ENCODE measurements around the gene NCKAP5L. TPM values are rescaled to one million over a fixed set of nuclear protein-coding genes. Genes with fewer than 3 reads are reported as not detected.

NCKAP5L gene
- total and polyA plus RNA-seq, 2 of the 8 experiments (the other 6 are each of a cell fraction or from before 2014, with no cell fraction given), result 9.4 to 27.9 TPM

GRCh38 chr12:49789992-49790391, 38.2 kb downstream of the NCKAP5L start:
- Histone ChIP-seq H3K36me3 (ENCODE audit: control insufficient read depth in 2 of 4, insufficient read depth in 4 of 4, low read length in 3 of 4) (peaks cover 0 to 7% (median 2%) of the 10 kb centered on the region in 4 experiments; a peak in 3 of 8 replicates), H2BK20ac (ENCODE audit: low read length) (no peak overlapping the region), H3K9ac (replicated peaks in 1 of 4; ENCODE audit: extremely low read depth in 1 of 4, low read depth in 3 of 4, low read length in 3 of 4) (no peak overlapping the region), H2BK12ac (ENCODE audit: low read depth, low read length) (no peak overlapping the region), H2BK120ac (replicated peaks; ENCODE audit: low read depth, low read length) (no peak overlapping the region), H3K4me3 (ENCODE audit: extremely low read depth in 1 of 4, insufficient read depth in 2 of 4, low read depth in 3 of 4, low read length in 4 of 4) (no peak overlapping the region), H2AK5ac (ENCODE audit: low read depth, low read length) (no peak overlapping the region), H3K56ac (replicated peaks; ENCODE audit: insufficient read length, low read depth, low read length) (no peak overlapping the region), H4K8ac (ENCODE audit: extremely low read depth, insufficient read depth, low read length) (no peak overlapping the region), H3K9me3 (ENCODE audit: insufficient read depth in 2 of 2, low read depth in 1 of 2, low read length in 1 of 2) (no peaks in the 10 kb centered on the region), H3K23me2 (ENCODE audit: low read depth, low read length) (no peaks in the 10 kb centered on the region), H3K4ac (replicated peaks; ENCODE audit: insufficient read length, low read depth, low read length) (no peak overlapping the region), H2BK5ac (ENCODE audit: low read depth, low read length) (no peak overlapping the region), H4K91ac (replicated peaks; ENCODE audit: insufficient read length, low read length) (no peak overlapping the region), H3K79me2 (ENCODE audit: control insufficient read depth in 1 of 2, insufficient read depth in 2 of 2, low read length in 2 of 2) (no peaks in the 10 kb centered on the region), H3K27me3 (replicated peaks in 1 of 4; ENCODE audit: control insufficient read depth in 3 of 4, extremely low read depth in 1 of 4, insufficient read depth in 3 of 4, low read length in 3 of 4) (no peaks in the 10 kb centered on the region), H3K4me1 (replicated peaks in 1 of 4; ENCODE audit: control insufficient read depth in 3 of 4, insufficient read depth in 4 of 4, low read length in 3 of 4) (peaks cover 0 to 4% (median 0%) of the 10 kb centered on the region in 4 experiments; a peak in 2 of 7 replicates), H3K4me2 (ENCODE audit: insufficient read depth in 1 of 2, low read depth in 2 of 2, low read length in 2 of 2) (no peak overlapping the region), H3K79me1 (ENCODE audit: low read depth, low read length) (no peaks in the 10 kb centered on the region), H3K23ac (ENCODE audit: insufficient read length) (no peak overlapping the region), H4K5ac (ENCODE audit: insufficient read length, low read depth, low read length) (no peak overlapping the region), H3K14ac (ENCODE audit: insufficient read length) (no peak overlapping the region), H4K20me1 (replicated peaks in 1 of 2; ENCODE audit: control insufficient read depth in 1 of 2, insufficient read depth in 2 of 2, low read length in 2 of 2) (peaks cover 0 to 2% of the 10 kb centered on the region in 2 experiments), H3K18ac (ENCODE audit: extremely low read depth, low read length) (no peak overlapping the region), H2AFZ (ENCODE audit: low read length) (no peak overlapping the region), H3K27ac (ENCODE audit: low read depth, low read length) (0 out of 2 replicates have a peak overlapping the region, but pooled peaks have one; percentile 12), H2BK15ac (ENCODE audit: low read length) (no peak overlapping the region)
- WGBS, 2 experiments (ENCODE audit: extremely low coverage in 1 of 2, insufficient coverage in 1 of 2, insufficient read length in 1 of 2, insufficient replicate concordance in 2 of 2, low coverage in 1 of 2, low lambda C conversion rate in 2 of 2, missing lambda C conversion rate in 1 of 2), result 78% methylated on average over 3 of the region's 3 CpGs; no CpG with 5 or more reads in 1 of the 2 experiments
- peak in 1 of 2 experiments; percentile 19 for DNase-seq (ENCODE audit: low read depth in 1 of 2, low spot score in 2 of 2)
- POLR2A ChIA-PET (ENCODE audit: partially characterized antibody), result interaction anchor here (0.7 to 1.3 kb wide), 4 partner anchors 20 to 113 kb away, joined by 3 to 4 read pairs (median 3); partner anchors contain the start of gene TMBIM6
- peak; percentile 74 for FAIRE-seq
- CTCF ChIA-PET (ENCODE audit: partially characterized antibody), result interaction anchor here (0.7 to 1.2 kb wide), 9 partner anchors 11 to 277 kb away, joined by 3 to 10 read pairs (median 3); partner anchors contain the start of gene TMBIM6
- TF ChIP-seq MAX (IDR thresholded peaks at IDR 0.05) (peak; percentile 74), PHF8 (conservative IDR thresholded peaks at IDR 0.05; ENCODE audit: low read depth, low read length) (no peak), E2F6 (IDR thresholded peaks at IDR 0.05) (peak; percentile 67; the same call in 1 of the 2 replicates), EP300 (IDR thresholded peaks at IDR 0.05; ENCODE audit: borderline replicate concordance in 1 of 2, low read depth in 2 of 2, low read length in 2 of 2) (no peak), CBX8 (IDR thresholded peaks at IDR 0.05; ENCODE audit: borderline replicate concordance, low read depth, low read length) (no peak), YY1 (IDR thresholded peaks at IDR 0.05; ENCODE audit: low read depth, low read length) (no peak), SRF (IDR thresholded peaks at IDR 0.05; ENCODE audit: low read depth, low read length) (no peak), JUN (IDR thresholded peaks at IDR 0.05; ENCODE audit: low read depth, low read length) (no peak), CTCF (IDR thresholded peaks at IDR 0.05; ENCODE audit: control extremely low read depth in 1 of 3, insufficient read depth in 1 of 3, low read depth in 1 of 3, low read length in 3 of 3) (peak; percentile 7 to 64 (median 37))

All from H1 (cell line).